ENCODE data around the gene ACTL10.

The ACTL10 gene

DNA sequence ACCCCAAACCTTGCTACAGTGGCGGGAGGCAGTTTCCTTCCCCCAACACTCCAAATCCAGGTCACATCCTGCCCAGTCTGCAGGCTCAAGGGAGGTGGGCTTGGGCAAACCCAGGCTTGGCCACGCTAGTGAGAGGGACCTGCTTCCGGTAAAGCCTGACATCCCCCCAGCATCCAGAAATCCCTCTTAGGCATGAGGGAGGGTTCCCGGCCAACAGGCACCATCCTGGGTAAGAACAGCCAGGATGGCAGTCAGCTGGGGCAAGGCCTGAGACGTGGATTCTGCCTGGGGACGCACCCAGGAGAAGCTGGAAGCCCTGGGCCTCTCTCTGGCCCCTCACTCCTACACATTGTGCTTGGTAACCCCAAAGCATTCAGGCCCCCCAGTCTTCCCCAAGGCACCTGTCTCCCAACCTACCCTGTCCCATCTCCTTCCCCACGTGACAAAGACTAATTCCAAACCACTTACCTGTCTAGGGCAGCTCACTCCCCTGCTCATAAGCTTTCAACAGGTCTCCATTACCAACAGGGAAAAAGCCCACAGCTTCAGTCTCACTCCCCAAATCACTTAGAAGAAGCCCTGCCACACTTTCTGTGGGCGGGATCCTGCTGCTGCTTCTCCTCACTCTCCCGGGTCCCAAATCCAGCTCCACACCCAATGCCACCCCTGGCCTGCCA is 2.5 kb upstream of the ACTL10 start:
- DNase-seq: no peak

- no peak for DNase-seq
These were observed 2.0 kb upstream of the ACTL10 start for GRCh38 chr20:33664762-33665144.

DNA sequence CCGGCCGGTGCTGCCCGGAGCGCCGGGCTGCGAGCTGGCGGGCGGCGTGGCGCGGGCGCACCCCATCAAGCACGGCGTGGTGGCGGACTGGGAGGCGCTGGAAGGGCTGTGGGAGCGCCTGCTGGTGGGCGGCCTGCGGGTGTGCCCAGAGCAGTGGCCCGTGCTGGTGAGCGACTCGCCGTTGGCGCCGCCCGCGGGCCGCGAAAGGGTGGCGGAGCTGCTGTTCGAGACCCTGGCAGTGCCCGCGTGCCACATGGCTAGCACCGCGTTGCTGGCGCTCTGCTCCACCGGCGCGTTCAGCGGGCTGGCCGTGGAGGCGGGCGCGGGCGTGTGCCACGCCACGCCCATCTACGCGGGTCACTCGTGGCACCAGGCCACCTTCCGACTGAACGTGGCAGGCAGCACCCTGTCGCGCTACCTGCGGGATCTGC is 517 bp downstream of the ACTL10 start:
- peak in 1 of 4 experiments; percentile 64 for DNase-seq

GRCh38 chr20:33667676-33668465 is 1.1 kb downstream of the ACTL10 start:
- peak; percentile 78 to 91 (median 83) for DNase-seq

DNA sequence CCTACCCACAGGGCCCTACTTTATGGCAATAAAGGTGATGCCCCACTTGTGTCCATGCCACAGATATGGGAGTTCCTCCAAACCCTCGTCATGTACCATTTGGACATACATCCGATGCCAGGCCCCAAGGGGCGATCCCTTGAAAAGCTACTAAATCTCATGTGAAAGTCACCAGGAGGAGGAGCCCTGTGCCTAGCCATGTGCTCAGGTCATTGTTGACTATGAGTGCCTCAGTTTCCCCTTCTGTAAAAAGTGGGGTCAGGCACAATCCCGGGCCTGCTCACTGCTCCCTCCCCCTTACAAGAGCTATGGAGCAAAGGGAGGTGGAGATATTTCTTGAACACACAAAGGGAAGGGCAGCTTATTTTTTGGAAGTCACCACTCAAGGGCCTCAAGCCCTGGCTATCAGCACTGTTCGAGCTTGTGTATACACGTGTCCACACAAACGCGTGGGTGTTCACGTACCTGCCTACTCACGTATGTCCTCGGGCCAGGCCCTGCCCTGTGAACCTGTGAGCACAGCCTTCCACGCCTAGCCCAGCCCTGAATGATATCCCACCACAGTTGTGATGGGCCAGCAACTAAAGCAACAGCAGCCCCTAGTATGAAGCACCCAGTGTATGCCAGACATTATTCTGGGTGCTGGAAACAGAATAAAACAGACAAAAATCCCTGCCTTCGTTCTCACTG is 1.9 kb downstream of the ACTL10 start:
- DNase-seq: no peak

DNA sequence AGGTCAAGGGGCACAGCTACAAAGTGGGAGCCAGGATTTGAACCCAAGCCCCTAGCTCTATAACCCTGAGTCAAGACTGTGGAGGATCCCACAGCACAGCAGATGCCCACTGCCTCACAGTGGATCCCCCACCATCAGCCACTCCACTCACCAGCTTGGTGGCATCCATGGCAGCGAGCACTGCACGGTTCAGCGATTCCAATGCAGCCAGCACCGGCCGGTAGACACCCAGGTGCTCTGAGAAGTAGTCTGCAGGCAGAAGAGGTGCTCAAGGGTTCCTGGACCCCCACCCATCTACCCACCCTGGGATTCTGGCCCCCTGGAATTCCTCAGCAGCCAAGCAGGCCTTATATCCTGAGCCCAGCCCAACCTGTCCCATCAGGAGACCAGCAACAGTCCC is 2.5 kb downstream of the ACTL10 start:
- no peak for DNase-seq

- DNase-seq: no peak
These were observed 3.3 kb downstream of the ACTL10 start for GRCh38 chr20:33669873-33670640.

- no peak for DNase-seq
These were observed 4.2 kb downstream of the ACTL10 start for GRCh38 chr20:33670715-33671499.

GRCh38 chr20:33671573-33672288 is 5.0 kb downstream of the ACTL10 start:
- DNase-seq: no peak

GRCh38 chr20:33672426-33673113 is 5.8 kb downstream of the ACTL10 start:
- DNase-seq: no peak

GRCh38 chr20:33673114-33673409 is 6.3 kb downstream of the ACTL10 start:
- DNase-seq: no peak

DNA sequence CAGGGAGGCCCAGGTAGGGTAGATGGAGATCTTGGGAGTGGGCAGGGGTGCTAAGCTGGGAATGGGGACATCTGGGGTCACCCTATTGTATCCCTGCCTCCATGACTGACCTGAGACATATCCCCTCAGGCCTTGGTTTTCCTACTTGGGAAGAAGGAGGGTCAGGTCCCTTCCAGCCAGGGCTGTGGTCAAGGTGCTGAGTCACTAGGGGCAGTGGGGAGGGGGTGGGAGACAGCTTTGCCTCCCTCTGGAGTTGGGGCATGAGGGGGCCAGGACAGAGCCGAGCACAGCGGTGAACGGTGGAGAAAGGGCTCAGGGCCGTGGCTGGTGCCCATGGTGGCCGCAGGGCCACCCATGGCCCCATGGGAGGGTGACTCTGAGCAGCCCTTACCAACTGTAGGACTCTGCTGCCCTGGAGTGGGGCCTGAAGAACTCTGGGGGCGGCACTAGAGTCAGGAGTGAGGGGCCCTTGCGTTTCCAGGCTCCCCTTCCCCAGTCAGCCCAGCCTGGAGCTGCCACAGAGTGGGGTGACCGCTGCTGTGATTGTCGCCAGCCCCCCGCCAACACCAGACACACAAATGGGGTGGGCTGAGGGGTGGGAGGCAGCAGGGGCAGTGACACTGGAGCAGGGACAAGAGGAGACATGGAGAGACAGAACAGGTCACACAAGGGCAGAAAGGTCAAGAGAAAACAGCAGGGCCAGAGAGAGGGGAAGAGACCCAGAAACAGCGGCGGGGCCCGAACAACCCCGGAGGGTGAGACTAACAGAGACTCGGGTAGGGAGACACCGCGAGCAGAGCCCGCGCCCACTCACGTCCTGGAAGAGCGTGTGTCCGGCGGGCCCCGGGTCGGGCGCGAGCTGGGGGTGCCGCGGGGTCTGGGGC is 6.9 kb downstream of the ACTL10 start:
- DNase-seq: peak in 1 of 4 experiments; percentile 64

- DNase-seq: peak; percentile 78 to 94 (median 88)
These were observed 7.8 kb downstream of the ACTL10 start, which contains the start of gene NECAB3 for GRCh38 chr20:33674294-33675135. Gene NECAB3 (minus strand): TSS chr20:33674428. CDS start chr20:33674352, 76 bp downstream.

DNA sequence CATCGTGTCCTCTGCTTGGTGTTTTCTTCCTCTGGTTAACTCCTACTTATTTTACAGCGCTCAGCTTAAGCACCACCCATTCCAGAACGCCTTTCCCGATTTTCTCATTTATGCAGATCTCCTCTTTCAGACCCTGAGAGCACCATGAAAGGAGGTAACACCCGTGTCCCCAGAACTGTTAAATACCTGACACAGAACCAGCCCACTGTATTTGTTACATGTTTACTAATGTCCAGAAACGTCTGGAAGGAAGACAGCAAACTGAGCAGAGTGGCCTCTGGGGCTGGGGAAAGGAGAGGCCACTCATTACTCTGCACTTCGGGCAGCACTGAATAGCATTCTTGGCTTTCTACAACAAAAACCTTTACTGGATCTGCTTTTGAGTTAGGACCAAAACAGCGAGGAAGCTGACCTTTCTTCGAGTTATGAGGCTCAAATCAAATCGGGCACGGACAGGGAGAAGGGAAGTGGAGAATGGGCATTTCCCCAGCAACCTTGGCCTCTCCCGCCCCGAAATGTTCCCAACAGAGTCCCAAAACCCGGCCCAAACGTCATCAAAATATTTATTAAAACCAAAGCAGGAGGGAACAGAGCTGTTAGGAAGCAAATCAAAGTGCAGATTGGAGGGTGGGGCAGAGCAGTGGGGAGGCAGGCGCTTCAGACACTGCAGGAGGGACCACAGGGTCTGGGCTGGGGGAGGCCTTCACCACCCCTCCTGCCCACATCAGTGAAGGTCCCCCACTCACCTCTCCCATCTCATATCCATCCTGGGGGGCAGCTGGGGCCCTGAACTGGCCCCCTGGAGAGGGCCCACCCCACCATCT is 8.6 kb downstream of the ACTL10 start:
- no peak for DNase-seq

- DNase-seq: no peak
These were observed 9.4 kb downstream of the ACTL10 start for GRCh38 chr20:33676121-33676520.

GRCh38 chr20:33676652-33677645 is 10.2 kb downstream of the ACTL10 start:
- no peak for DNase-seq

All from suppressor macrophage (primary cell).